ENCODE measurements around the gene GIGYF2. TPM values are rescaled to one million over a fixed set of nuclear protein-coding genes. Genes with fewer than 3 reads are reported as not detected.
A peak's percentile ranks its signal among the peaks of the same experiment; 100 is the strongest.

The GIGYF2 gene
- total and polyA plus RNA-seq, 2 of the 13 experiments (the other 11 are each of a cell fraction or from before 2014, with no cell fraction given): 44.9 to 73.5 TPM

DNA sequence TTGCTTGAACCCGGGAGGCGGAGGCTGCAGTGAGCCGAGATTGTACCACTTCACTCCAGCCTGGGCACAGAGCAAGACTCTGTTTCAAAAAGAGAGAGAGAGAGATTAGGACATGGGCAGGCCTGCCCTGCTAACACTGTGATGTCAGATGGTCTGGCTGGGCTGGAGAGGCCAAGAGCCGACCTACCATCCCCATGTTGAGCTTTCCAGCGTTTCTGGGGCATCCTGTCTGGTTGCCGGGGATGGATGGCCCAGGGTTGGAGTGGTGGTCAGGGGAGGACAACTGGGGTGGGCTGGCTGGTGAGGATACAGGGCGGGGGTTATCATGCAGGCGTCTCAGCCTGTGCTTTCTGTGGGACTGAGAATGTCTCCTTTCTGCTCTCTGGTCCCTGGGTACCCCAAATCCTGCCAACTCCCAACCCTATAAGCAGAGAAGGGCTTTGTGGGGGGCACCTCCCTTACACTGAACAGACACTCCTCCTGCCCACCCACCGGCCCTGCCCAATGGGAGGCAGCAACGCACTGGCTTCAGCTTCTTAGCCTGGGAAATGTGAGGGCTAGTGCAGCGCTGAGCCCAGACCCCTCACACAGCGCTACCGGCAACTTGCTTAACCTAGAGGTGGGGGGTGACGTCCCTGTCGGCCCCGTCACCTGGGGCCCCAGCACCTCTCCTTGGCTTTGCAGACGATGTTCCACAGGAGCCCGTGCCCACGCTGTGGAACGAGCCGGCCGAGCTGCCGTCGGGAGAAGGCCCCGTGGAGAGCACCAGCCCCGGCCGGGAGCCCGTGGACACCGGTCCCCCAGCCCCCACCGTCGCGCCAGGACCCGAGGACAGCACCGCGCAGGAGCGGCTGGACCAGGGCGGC, 178.4 kb downstream of the GIGYF2 start (continued):
- TF ChIP-seq, protein P1, sequence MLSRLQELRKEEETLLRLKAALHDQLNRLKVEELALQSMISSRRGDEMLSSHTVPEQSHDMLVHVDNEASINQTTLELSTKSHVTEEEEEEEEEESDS (CRISPR knock-in tag; IDR thresholded peaks at IDR 0.05; ENCODE audit: borderline replicate concordance): no peak
- TF ChIP-seq HMG20B (CRISPR knock-in tag; conservative IDR thresholded peaks at IDR 0.05) (no peak; the same call in 1 of the 2 replicates), ZNF441 (CRISPR knock-in tag; IDR thresholded peaks at IDR 0.05; ENCODE audit: borderline replicate concordance) (no peak), RFXANK (CRISPR knock-in tag; IDR thresholded peaks at IDR 0.05) (no peak), CREM (IDR thresholded peaks at IDR 0.05) (no peak), CREM (CRISPR knock-in tag; IDR thresholded peaks at IDR 0.05) (no peak), AGO2 (optimal IDR thresholded peaks at IDR 0.05; ENCODE audit: low read depth, low read length) (peak; percentile 94), ZFP1 (CRISPR knock-in tag; IDR thresholded peaks at IDR 0.05) (no peak), SMYD3 (CRISPR knock-in tag; IDR thresholded peaks at IDR 0.05) (no peak), TEF (CRISPR knock-in tag; IDR thresholded peaks at IDR 0.05) (no peak), ZNF879 (CRISPR knock-in tag; IDR thresholded peaks at IDR 0.05) (no peak), SUZ12 (IDR thresholded peaks at IDR 0.05; ENCODE audit: low read depth, low read length) (no peak), MED1 (CRISPR knock-in tag; IDR thresholded peaks at IDR 0.05) (no peak), GATAD2A (CRISPR knock-in tag; IDR thresholded peaks at IDR 0.05) (0 out of 2 replicates have a peak, but pooled peaks have one; percentile 28), POGZ (CRISPR knock-in tag; IDR thresholded peaks at IDR 0.05) (0 out of 2 replicates have a peak, but pooled peaks have one; percentile 20), KIAA2018 (CRISPR knock-in tag; IDR thresholded peaks at IDR 0.05; ENCODE audit: borderline replicate concordance) (no peak), FIP1L1 (IDR thresholded peaks at IDR 0.05; ENCODE audit: borderline replicate concordance, insufficient read depth, low read depth, low read length) (no peak), ZNF703 (CRISPR knock-in tag; IDR thresholded peaks at IDR 0.05; ENCODE audit: borderline replicate concordance) (no peak), ZNF597 (CRISPR knock-in tag; IDR thresholded peaks at IDR 0.05) (no peak)
- TF ChIP-seq, protein P2, sequence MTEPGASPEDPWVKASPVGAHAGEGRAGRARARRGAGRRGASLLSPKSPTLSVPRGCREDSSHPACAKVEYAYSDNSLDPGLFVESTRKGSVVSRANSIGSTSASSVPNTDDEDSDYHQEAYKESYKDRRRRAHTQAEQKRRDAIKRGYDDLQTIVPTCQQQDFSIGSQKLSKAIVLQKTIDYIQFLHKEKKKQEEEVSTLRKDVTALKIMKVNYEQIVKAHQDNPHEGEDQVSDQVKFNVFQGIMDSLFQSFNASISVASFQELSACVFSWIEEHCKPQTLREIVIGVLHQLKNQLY (CRISPR knock-in tag; IDR thresholded peaks at IDR 0.05): no peak
